ENCODE measurements around the gene PRKAG3. TPM values are rescaled to one million over a fixed set of nuclear protein-coding genes. Genes with fewer than 3 reads are reported as not detected.

Gene PRKAG3
- total and polyA plus RNA-seq, 2 experiments from 2014 or later = 0.17 TPM; not detected in 1

- Histone ChIP-seq H3K4me1 (ENCODE audit: low read depth) (no peaks in the 10 kb centered on the region), H3K27me3 (peaks cover 100% of the 10 kb centered on the region), H3K4me3 (no peak overlapping the region), H3K27ac (no peak overlapping the region), H3K36me3 (no peaks in the 10 kb centered on the region), H3K9me3 (ENCODE audit: low read depth) (no peaks in the 10 kb centered on the region)
- no peak for TF ChIP-seq CTCF (IDR thresholded peaks at IDR 0.05; ENCODE audit: low read depth, low read length)
- DNase-seq (ENCODE audit: low read depth in 1 of 2, low spot score in 1 of 2) = no peak
Measured at GRCh38 chr2:218867900-218868299, 36.3 kb upstream of the PRKAG3 start.

GRCh38 chr2:218865999-218866398, 34.4 kb upstream of the PRKAG3 start:
- H3K27ac ChIP-seq = no peak overlapping the region
- H3K27me3 ChIP-seq = peaks cover 100% of the 10 kb centered on the region
- H3K9me3 ChIP-seq (ENCODE audit: low read depth) = no peaks in the 10 kb centered on the region
- H3K4me1 ChIP-seq (ENCODE audit: low read depth) = no peaks in the 10 kb centered on the region
- no peak for TF ChIP-seq CTCF (IDR thresholded peaks at IDR 0.05; ENCODE audit: low read depth, low read length)
- H3K36me3 ChIP-seq = no peaks in the 10 kb centered on the region
- no peak overlapping the region for H3K4me3 ChIP-seq
- DNase-seq (ENCODE audit: low read depth in 1 of 2, low spot score in 1 of 2) = no peak

- Histone ChIP-seq H3K27me3 (peaks cover 98% of the 10 kb centered on the region), H3K4me3 (no peak overlapping the region), H3K36me3 (no peaks in the 10 kb centered on the region), H3K9me3 (ENCODE audit: low read depth) (no peaks in the 10 kb centered on the region), H3K27ac (no peak overlapping the region), H3K4me1 (ENCODE audit: low read depth) (peaks cover 2% of the 10 kb centered on the region)
- DNase-seq (ENCODE audit: low read depth in 1 of 2, low spot score in 1 of 2) = no peak
- no peak for TF ChIP-seq CTCF (IDR thresholded peaks at IDR 0.05; ENCODE audit: low read depth, low read length)
Measured at GRCh38 chr2:218865396-218865795, 33.8 kb upstream of the PRKAG3 start.

GRCh38 chr2:218863021-218863520, 31.5 kb upstream of the PRKAG3 start:
- Histone ChIP-seq H3K4me1 (ENCODE audit: low read depth) (peaks cover 7% of the 10 kb centered on the region), H3K27ac (no peak overlapping the region), H3K36me3 (no peaks in the 10 kb centered on the region), H3K4me3 (no peak overlapping the region), H3K27me3 (peaks cover 98% of the 10 kb centered on the region), H3K9me3 (ENCODE audit: low read depth) (no peaks in the 10 kb centered on the region)
- no peak for TF ChIP-seq CTCF (IDR thresholded peaks at IDR 0.05; ENCODE audit: low read depth, low read length)
- no peak for DNase-seq (ENCODE audit: low read depth in 1 of 2, low spot score in 1 of 2)

- no peak overlapping the region for H3K27ac ChIP-seq
- no peaks in the 10 kb centered on the region for H3K36me3 ChIP-seq
- no peaks in the 10 kb centered on the region for H3K9me3 ChIP-seq (ENCODE audit: low read depth)
- peaks cover 7% of the 10 kb centered on the region for H3K4me1 ChIP-seq (ENCODE audit: low read depth)
- no peak for DNase-seq (ENCODE audit: low read depth in 1 of 2, low spot score in 1 of 2)
- no peak overlapping the region for H3K4me3 ChIP-seq
- no peak for TF ChIP-seq CTCF (IDR thresholded peaks at IDR 0.05; ENCODE audit: low read depth, low read length)
- peaks cover 98% of the 10 kb centered on the region for H3K27me3 ChIP-seq
Measured at GRCh38 chr2:218861645-218862318, 30.2 kb upstream of the PRKAG3 start.
